HepG2 (cell line): Measurements from ENCODE around the gene FYB1. TPM values are rescaled to one million over a fixed set of nuclear protein-coding genes. Genes with fewer than 3 reads are reported as not detected.

ENCODE experiments used
- ATAC-seq: fragments of 200-7000 bp; cut with Tn5 transposase; 3 replicates; pipeline ENCODE4 v1.9.1; 2020; ENCODE audit warnings: mild to moderate bottlenecking, moderate library complexity
- BruUV-seq: library from RNA; stranded (reverse); fragments of 400-500 nt; replicated peaks from 2 replicates; lab custom pipeline; 2021; lab: Mats Ljungman, UMichigan
- CTCF ChIA-PET: fragments of 300-600 bp; formaldehyde crosslinking; extraction: SDS; loops from one replicate; lab custom pipeline; 2021; ENCODE audit warnings: low total read pairs, inconsistent platforms, low intra/inter-chr PET ratio; lab: Yijun Ruan, JAX
- POLR2A ChIA-PET: fragments of 350-600 bp; sonication (Branson Sonifier 250); formaldehyde crosslinking; loops from one replicate; lab custom pipeline; 2020; ENCODE audit warnings: antibody characterized with exemption, inconsistent platforms; lab: Yijun Ruan, JAX
- DNase-seq: peaks from one replicate; pipeline ENCODE4 v3.0.0-alpha.2; 2015; ENCODE audit warnings: low spot score
- FAIRE-seq: peaks from 3 replicates; lab custom pipeline; 2011; peaks lifted over from hg19 to GRCh38; lab: Jason Lieb, UNC
- H2AFZ ChIP-seq: one replicate; pipeline ENCODE4 v1.6.1; 2011; ENCODE audit warnings: low read length, inconsistent platforms
- H3K27ac ChIP-seq: fragments of 300-600 bp; 3 replicates; pipeline ENCODE4 v1.8.0; 2011; ENCODE audit warnings: mixed run types, mild to moderate bottlenecking, mixed read lengths, low read length, inconsistent platforms; ENCODE audit not compliant: insufficient read depth; ENCODE audit errors: extremely low read length
- H3K27me3 ChIP-seq, 2 experiments: fragments of 200-600 bp in 1 of 2; 2 replicates in 1 of 2; 3 replicates in 1 of 2; pipeline versions ENCODE4 v1.6.0 to v1.8.0; 2011; ENCODE audit warnings: low read length in 2 of 2, mild to moderate bottlenecking in 2 of 2, moderate library complexity in 2 of 2, inconsistent platforms in 1 of 2; ENCODE audit not compliant: insufficient read depth in 2 of 2, control insufficient read depth in 1 of 2
- H3K36me3 ChIP-seq, 2 experiments: fragments of 200-600 bp in 1 of 2; replicated peaks in 1 of 2; 2 replicates in 1 of 2; 3 replicates in 1 of 2; pipeline versions ENCODE4 v1.5.1 to v1.8.0; 2011; ENCODE audit warnings: low read length in 2 of 2, inconsistent platforms in 1 of 2; ENCODE audit not compliant: insufficient read depth in 2 of 2, control insufficient read depth in 1 of 2
- H3K4me1 ChIP-seq: 2 replicates; pipeline ENCODE4 v1.5.1; 2012; ENCODE audit warnings: low read length, inconsistent platforms; ENCODE audit not compliant: insufficient read depth
- H3K4me2 ChIP-seq: 2 replicates; pipeline ENCODE4 v1.6.0; 2011; ENCODE audit warnings: low read depth, low read length, inconsistent platforms
- H3K4me3 ChIP-seq, 3 experiments: fragments of 200-600 bp in 1 of 3; sonication (generic), shearing (Covaris generic) in 1 of 3; replicated peaks in 1 of 3; 2 replicates each; pipeline ENCODE4 v1.5.1; 2011 to 2016; ENCODE audit warnings: low read length in 3 of 3, inconsistent platforms in 2 of 3, low read depth in 2 of 3, mild to moderate bottlenecking in 2 of 3, control low read depth in 1 of 3, mixed read lengths in 1 of 3; ENCODE audit not compliant: insufficient read depth in 1 of 3
- H3K79me2 ChIP-seq: one replicate; pipeline ENCODE4 v1.6.1; 2011; ENCODE audit warnings: low read length, inconsistent platforms; ENCODE audit not compliant: insufficient read depth
- H3K9ac ChIP-seq: 2 replicates; pipeline ENCODE4 v1.6.0; 2011; ENCODE audit warnings: mild to moderate bottlenecking, low read depth, low read length, inconsistent platforms; ENCODE audit not compliant: insufficient read depth
- H3K9me3 ChIP-seq: 2 replicates; pipeline ENCODE4 v1.5.1; 2012; ENCODE audit warnings: mild to moderate bottlenecking, low read length
- H4K20me1 ChIP-seq: 2 replicates; pipeline ENCODE4 v1.6.0; 2011; ENCODE audit warnings: inconsistent platforms, mild to moderate bottlenecking, low read length, moderate library complexity; ENCODE audit not compliant: insufficient read depth
- FOXM1 ChIP-seq: sonication (generic); formaldehyde crosslinking; IDR thresholded peaks from 2 replicates; pipeline ENCODE4 v1.5.0; 2020; ENCODE audit warnings: missing genetic modification reagents
- MLLT10 ChIP-seq: sonication (generic); formaldehyde crosslinking; IDR thresholded peaks from 2 replicates; pipeline ENCODE4 v1.4.0; 2020; ENCODE audit warnings: missing genetic modification reagents
- RARA ChIP-seq: IDR thresholded peaks from 2 replicates; pipeline ENCODE4 v1.6.1; 2016; ENCODE audit warnings: missing genetic modification reagents, missing compliant biosample characterization
- RBAK ChIP-seq: sonication (generic); formaldehyde crosslinking; IDR thresholded peaks from 2 replicates; pipeline ENCODE4 v1.5.1; 2020; ENCODE audit warnings: mild to moderate bottlenecking, missing genetic modification reagents
- RELA ChIP-seq: sonication (generic); formaldehyde crosslinking; IDR thresholded peaks from 2 replicates; pipeline ENCODE4 v1.4.0; 2020; ENCODE audit warnings: missing genetic modification reagents
- SIX4 ChIP-seq: sonication (generic); formaldehyde crosslinking; IDR thresholded peaks from 2 replicates; pipeline ENCODE4 v1.4.0; 2020; ENCODE audit warnings: missing genetic modification reagents
- SKI ChIP-seq: fragments of 450-650 bp; IDR thresholded peaks from one replicate; pipeline ENCODE4 v1.6.1; 2018; ENCODE audit warnings: mild to moderate bottlenecking; ENCODE audit not compliant: partially characterized antibody
- SP140L ChIP-seq: sonication (generic); formaldehyde crosslinking; IDR thresholded peaks from 2 replicates; pipeline ENCODE4 v1.4.0; 2020; ENCODE audit warnings: missing genetic modification reagents, borderline replicate concordance
- TEAD3 ChIP-seq: optimal IDR thresholded peaks from 2 replicates; pipeline ENCODE3; 2016; ENCODE audit warnings: borderline replicate concordance
- ZNF326 ChIP-seq: sonication (generic); formaldehyde crosslinking; IDR thresholded peaks from 2 replicates; pipeline ENCODE4 v1.4.0; 2020; ENCODE audit warnings: missing genetic modification reagents, borderline replicate concordance
- ZNF343 ChIP-seq: sonication (generic); formaldehyde crosslinking; IDR thresholded peaks from 2 replicates; pipeline ENCODE4 v1.4.0; 2020; ENCODE audit warnings: mild to moderate bottlenecking, missing genetic modification reagents
- WGBS: methylation state at CpG from one replicate; pipeline ENCODE4 v1.1.6; 2017; ENCODE audit warnings: low lambda C conversion rate; 5-methylcytosine and 5-hydroxymethylcytosine counted together
- in situ Hi-C: cut with HindIII; loops from 2 replicates; pipeline ENCODE4 v1.10.0; 2017; ENCODE audit warnings: low pct_unique_long_range_greater_than_20kb; ENCODE audit not compliant: extremely low pct_ligation_motif_present
- intact Hi-C: fragments of 100-400 bp; cut with micrococcal nuclease; formaldehyde crosslinking; loops from one replicate; pipeline ENCODE4 v1.10.0; 2022; ENCODE audit not compliant: unreplicated experiment
- polyA plus RNA-seq, 8 experiments: library from polyadenylated mRNA; depleted of rRNA in 3 of 8; stranded (reverse) in 7 of 8; unstranded in 1 of 8; fragments of >200 nt; fragmentation: Illumina TruSeq in 4 of 8; extraction: Trizol in 4 of 8; gene quantifications; 2 replicates each; pipeline versions ENCODE4 v1.2.1 to v1.2.3, GENCODE V29; 2011 to 2016; ENCODE audit warnings: low read depth in 4 of 8, missing spikeins in 1 of 8, mixed read lengths in 1 of 8; ENCODE audit not compliant: insufficient read depth in 1 of 8
- total RNA-seq, 5 experiments: library from RNA; depleted of rRNA; stranded (reverse); fragments of >200 nt; fragmentation: Illumina TruSeq; extraction: Trizol; gene quantifications; 2 replicates each; pipeline ENCODE4 v1.2.3, GENCODE V29; 2016; ENCODE audit warnings: low read depth in 1 of 5
- TF ChIP-seq, protein P1 (sequence below), 2 experiments: fragments of 450-650 bp in 1 of 2; sonication (generic) in 1 of 2; formaldehyde crosslinking; IDR thresholded peaks; 2 replicates each; pipeline versions ENCODE4 v1.5.0 to v1.8.0; 2020 to 2022; ENCODE audit warnings: mild to moderate bottlenecking in 1 of 2, missing genetic modification reagents in 1 of 2

The FYB1 gene
- total and polyA plus RNA-seq, 2 of the 13 experiments (the other 11 are each of a cell fraction or from before 2014, with no cell fraction given) = 0.03 TPM; not detected in 1

DNA sequence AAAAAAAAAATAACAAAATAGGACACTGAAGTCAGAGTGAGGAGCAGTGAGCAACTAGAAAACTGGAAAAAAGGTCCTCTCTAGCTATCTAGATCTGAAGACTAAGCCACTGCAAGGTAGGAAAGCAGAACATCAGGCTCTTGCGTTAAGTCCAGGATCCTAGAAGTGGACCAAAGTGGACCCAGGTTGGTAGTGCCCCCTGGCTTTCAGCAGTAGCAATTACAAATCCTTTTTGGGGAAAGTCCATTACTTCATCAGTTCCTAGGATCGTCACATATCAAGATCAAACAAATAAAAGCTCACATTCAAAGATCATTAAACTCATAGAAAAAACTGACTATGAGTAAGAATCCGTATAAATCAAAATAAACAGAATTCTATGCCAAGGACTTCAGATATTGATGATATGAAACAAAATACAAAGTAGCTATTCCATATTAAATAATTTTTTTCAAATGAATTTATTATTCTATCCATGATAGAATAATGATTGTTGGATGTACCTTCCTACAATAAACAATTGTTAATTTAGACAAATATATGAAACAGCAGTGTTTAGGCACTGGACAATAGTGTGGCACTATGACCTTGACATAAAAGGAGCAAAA, 138.7 kb downstream of the FYB1 start (continued):
- no peak for TF ChIP-seq SKI

GRCh38 chr5:39080168-39080567, 139.2 kb downstream of the FYB1 start:
- 90% methylated on average over 2 of the region's 2 CpGs for WGBS
- DNase-seq (no peak), FAIRE-seq (no peak), ATAC-seq (no peak)
- no peaks in the 10 kb centered on the region for H3K36me3 ChIP-seq
- no peak overlapping the region for H3K27ac ChIP-seq
- no peaks in the 10 kb centered on the region for H3K79me2 ChIP-seq
- ChIA-PET POLR2A (interaction anchor here (1.1 kb wide), 1 partner anchor 21 kb away, joined by 3 read pairs; no protein-coding TSS in a partner anchor), CTCF (interaction anchor here (1.8 to 1.9 kb wide), 2 partner anchors 75 to 86 kb away, joined by 7 to 19 read pairs; no protein-coding TSS in a partner anchor)
- no peak overlapping the region for H3K4me3 ChIP-seq
- intact Hi-C loops (loop anchor here (1.0 kb wide), 2 partner anchors 75 to 86 kb away; no protein-coding TSS in a partner anchor), in situ Hi-C loops (no loop called here)
- H2AFZ ChIP-seq = no peak overlapping the region
- no TSS peak for BruUV-seq
- peaks cover 16% of the 10 kb centered on the region for H3K4me1 ChIP-seq
- H3K9ac ChIP-seq = no peak overlapping the region
- no peaks in the 10 kb centered on the region for H3K27me3 ChIP-seq
- TF ChIP-seq RELA (CRISPR knock-in tag) = no peak
- TF ChIP-seq MLLT10 (CRISPR knock-in tag) = no peak
- TF ChIP-seq TEAD3 (CRISPR knock-in tag) = no peak
- H3K4me2 ChIP-seq = no peak overlapping the region
- no peaks in the 10 kb centered on the region for H3K9me3 ChIP-seq
- H4K20me1 ChIP-seq = no peaks in the 10 kb centered on the region

GRCh38 chr5:39079147-39079546, 140.2 kb downstream of the FYB1 start:
- H3K27ac ChIP-seq = no peak overlapping the region
- intact Hi-C loops = loop anchor here (10.0 kb wide), 1 partner anchor 1706 kb away; no protein-coding TSS in a partner anchor
- POLR2A ChIA-PET = no interaction called here
- no peak for FAIRE-seq
- 73% methylated on average over 2 of the region's 2 CpGs for WGBS
- H3K36me3 ChIP-seq = no peaks in the 10 kb centered on the region
- H3K4me2 ChIP-seq = no peak overlapping the region
- no peak for TF ChIP-seq FOXM1 (CRISPR knock-in tag)
- TF ChIP-seq RBAK (CRISPR knock-in tag) = no peak
- TF ChIP-seq SIX4 (CRISPR knock-in tag) = no peak
- no peak for TF ChIP-seq SP140L (CRISPR knock-in tag)
- TF ChIP-seq, protein P1, sequence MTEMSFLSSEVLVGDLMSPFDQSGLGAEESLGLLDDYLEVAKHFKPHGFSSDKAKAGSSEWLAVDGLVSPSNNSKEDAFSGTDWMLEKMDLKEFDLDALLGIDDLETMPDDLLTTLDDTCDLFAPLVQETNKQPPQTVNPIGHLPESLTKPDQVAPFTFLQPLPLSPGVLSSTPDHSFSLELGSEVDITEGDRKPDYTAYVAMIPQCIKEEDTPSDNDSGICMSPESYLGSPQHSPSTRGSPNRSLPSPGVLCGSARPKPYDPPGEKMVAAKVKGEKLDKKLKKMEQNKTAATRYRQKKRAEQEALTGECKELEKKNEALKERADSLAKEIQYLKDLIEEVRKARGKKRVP (CRISPR knock-in tag; IDR thresholded peaks at IDR 0.05) = no peak
- no peak for TF ChIP-seq RARA
- no peak for TF ChIP-seq ZNF343 (CRISPR knock-in tag)
- no peak for TF ChIP-seq ZNF326 (CRISPR knock-in tag)
- TF ChIP-seq, all 625 proteins: peak for 0
- H3K9ac ChIP-seq = no peak overlapping the region
- H3K9me3 ChIP-seq = no peaks in the 10 kb centered on the region
- no peak overlapping the region for H3K4me3 ChIP-seq
- H3K4me1 ChIP-seq = peaks cover 16% of the 10 kb centered on the region
- H3K27me3 ChIP-seq = no peaks in the 10 kb centered on the region
- no peaks in the 10 kb centered on the region for H3K79me2 ChIP-seq
- ATAC-seq (no peak), DNase-seq (no peak)
- CTCF ChIA-PET = no interaction called here
- H4K20me1 ChIP-seq = no peaks in the 10 kb centered on the region
- H2AFZ ChIP-seq = no peak overlapping the region
- no TSS peak for BruUV-seq
- in situ Hi-C loops = loop anchor here (10.0 kb wide), 1 partner anchor 234 kb away; the partner anchor contains the start of gene OSMR
